ENCODE data around the gene PGM5.

The PGM5 gene

DNA sequence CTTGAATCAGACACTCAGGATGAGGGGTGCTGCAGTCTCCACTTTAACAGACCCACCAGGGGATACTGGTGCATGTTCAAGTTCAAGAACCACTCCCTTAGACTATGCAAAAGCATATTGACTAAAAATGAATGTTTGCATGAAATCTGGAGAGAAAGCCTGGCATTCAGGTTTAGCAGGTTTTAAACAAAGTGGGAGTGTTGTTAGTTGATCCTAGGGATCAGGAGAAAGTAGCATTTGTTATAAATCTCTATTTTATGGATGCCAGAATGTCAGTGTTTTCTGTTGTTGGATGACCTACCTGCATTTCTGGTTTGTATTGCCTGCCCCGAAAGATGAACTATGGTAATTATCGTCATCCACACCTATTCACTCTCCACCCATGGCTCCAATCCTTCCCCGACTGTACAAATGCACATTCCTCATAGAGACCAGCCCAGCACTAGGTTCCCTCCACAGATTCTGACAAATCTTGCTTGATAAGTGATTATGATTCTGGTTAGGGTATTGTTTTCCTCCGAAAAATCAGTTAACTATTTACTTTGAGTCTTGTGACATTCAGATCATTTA, 167.0 kb downstream of the PGM5 start:
- TF ChIP-seq, protein P1, sequence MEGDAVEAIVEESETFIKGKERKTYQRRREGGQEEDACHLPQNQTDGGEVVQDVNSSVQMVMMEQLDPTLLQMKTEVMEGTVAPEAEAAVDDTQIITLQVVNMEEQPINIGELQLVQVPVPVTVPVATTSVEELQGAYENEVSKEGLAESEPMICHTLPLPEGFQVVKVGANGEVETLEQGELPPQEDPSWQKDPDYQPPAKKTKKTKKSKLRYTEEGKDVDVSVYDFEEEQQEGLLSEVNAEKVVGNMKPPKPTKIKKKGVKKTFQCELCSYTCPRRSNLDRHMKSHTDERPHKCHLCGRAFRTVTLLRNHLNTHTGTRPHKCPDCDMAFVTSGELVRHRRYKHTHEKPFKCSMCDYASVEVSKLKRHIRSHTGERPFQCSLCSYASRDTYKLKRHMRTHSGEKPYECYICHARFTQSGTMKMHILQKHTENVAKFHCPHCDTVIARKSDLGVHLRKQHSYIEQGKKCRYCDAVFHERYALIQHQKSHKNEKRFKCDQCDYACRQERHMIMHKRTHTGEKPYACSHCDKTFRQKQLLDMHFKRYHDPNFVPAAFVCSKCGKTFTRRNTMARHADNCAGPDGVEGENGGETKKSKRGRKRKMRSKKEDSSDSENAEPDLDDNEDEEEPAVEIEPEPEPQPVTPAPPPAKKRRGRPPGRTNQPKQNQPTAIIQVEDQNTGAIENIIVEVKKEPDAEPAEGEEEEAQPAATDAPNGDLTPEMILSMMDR (IDR thresholded peaks at IDR 0.05; ENCODE audit: borderline replicate concordance, insufficient read depth, low read depth, low read length): no peak

DNA sequence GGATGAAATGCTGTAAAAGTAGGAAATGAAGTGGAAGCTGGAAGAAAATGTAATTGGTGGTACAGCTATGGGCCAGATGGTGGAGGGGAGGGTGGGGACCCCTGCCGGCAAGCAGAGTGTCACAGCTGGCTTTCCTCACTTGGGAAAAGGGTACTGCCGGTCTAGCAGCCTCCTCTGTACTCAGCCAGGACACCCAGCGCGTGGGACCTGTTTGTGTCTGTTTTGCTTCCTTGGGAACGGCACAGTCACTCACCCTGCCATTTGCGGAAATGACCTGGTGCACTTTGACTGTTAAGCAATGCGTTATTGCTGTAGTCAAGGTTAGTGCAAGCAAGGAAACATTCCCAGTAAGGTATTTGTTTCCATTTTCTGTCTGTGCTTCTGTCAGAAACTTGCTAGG, 174.2 kb downstream of the PGM5 start:
- H3K4me3 ChIP-seq (ENCODE audit: low read depth, low read length): no peak overlapping the region
- TF ChIP-seq, protein P1 (IDR thresholded peaks at IDR 0.05; ENCODE audit: borderline replicate concordance, insufficient read depth, low read depth, low read length): no peak

More for the DNA sequence above, 167.0 kb downstream of the PGM5 start:
- no peak overlapping the region for H3K4me3 ChIP-seq (ENCODE audit: low read depth, low read length)

DNA sequence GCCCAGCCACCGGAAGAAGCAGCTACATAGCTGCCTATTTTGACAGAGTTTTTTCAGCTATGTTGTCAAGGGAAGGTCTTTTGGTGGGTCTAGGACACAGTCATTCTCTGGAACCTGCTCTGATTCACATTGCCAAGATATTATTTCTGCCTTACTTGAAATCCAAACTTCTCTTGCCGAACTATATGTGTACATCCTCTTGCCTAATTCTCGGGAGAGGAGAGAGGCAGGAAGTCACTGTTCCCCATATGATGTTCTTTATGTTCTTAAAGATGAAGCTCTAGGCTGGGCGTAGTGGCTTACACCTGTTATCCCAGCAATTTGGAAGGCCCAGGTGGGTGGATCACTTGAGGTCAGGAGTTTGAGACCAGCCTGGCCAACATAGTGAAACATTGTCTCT, 175.7 kb downstream of the PGM5 start:
- TF ChIP-seq, protein P1 (IDR thresholded peaks at IDR 0.05; ENCODE audit: borderline replicate concordance, insufficient read depth, low read depth, low read length): no peak
- no peak overlapping the region for H3K4me3 ChIP-seq (ENCODE audit: low read depth, low read length)

DNA sequence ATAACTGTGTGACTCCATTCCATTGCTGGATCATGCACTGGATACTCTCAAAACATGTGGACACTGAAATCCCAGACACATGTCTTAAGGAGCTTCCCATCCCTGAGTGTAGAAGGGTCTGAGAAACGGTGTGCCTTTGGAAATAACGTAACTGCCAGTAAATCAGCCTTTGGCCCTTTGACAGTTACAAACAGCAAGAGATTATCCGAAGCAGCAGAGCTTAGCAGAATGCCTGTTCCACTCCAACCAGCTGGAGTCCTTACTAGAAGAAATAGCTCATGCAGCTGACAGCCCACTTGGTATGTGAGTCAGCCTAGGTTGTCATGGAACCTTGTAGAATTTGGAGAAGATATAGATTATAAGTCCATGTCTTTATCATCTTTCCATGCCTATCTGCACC, 177.3 kb downstream of the PGM5 start:
- TF ChIP-seq, protein P1 (IDR thresholded peaks at IDR 0.05; ENCODE audit: borderline replicate concordance, insufficient read depth, low read depth, low read length): no peak

DNA sequence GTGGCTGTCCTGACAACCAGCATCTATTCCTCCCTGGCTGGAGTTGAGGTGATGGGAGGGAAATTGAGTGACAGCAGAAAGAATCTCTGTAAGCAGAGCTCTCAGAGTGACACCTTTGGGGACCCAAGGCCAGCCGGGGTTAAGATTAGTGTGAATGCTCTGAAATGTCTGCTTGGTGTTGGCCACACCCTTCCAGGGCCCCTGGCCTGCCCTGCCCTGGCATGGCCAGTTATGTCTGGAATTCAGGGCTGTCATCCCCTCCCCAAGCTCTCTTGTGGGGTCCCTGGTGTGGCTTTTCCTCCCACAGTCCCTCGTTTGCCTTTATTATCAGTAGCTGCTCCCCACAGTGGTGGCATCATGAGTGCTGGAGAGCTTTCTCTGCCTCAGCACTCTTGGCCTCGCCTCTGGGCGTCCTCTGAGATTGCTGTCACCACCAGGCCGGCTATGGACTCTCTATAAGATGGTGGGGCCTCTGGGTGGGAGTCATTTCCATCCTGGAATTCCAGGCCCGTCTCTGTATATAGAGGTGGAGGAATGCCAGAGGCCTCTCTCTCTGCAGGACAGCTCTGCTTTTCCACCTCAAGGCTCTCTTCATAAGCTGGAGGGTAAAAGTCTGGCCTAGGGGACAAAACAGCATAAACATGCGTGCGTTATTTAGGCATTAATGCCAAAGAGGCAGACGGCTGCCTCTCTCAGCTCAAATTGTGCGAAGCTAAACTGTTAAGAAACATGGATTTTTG, 180.6 kb downstream of the PGM5 start:
- TF ChIP-seq, protein P1 (IDR thresholded peaks at IDR 0.05; ENCODE audit: borderline replicate concordance, insufficient read depth, low read depth, low read length): no peak
- no peak overlapping the region for H3K4me3 ChIP-seq (ENCODE audit: low read depth, low read length)

More for the DNA sequence above, 177.3 kb downstream of the PGM5 start:
- no peak overlapping the region for H3K4me3 ChIP-seq (ENCODE audit: low read depth, low read length)

DNA sequence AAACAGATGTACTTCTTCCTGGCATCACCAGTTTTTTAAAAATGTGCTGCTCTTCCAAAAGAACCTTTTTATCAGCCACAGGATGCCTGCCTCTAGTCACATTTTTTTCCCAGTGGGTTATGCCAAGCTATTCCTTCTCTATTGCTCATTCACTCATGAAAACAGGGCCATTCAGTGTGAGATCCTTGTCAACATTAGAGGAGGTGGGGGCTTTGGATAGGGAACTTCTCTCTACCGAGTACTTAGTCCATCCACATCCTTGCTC, 181.1 kb downstream of the PGM5 start:
- TF ChIP-seq, protein P1 (IDR thresholded peaks at IDR 0.05; ENCODE audit: borderline replicate concordance, insufficient read depth, low read depth, low read length): no peak
- no peak overlapping the region for H3K4me3 ChIP-seq (ENCODE audit: low read depth, low read length)

DNA sequence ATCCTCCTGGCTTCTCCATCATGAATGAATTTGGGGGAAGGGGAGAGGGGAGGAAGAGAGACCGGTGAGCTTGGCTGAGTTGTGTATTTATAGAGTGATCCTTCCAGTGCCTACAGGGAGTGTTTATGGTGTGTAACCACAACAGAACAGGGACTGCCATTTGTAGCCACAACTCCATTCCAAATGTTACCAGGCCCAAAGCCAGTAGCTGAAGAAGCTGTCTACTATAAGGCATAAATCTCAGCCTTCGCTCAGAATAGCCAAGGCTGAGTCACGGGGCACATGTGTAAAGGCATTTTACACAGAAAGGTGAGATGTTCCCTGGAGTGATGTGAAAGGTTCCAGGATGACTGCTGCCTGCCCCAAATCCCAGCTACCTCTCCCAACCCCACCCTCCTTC, 181.8 kb downstream of the PGM5 start:
- no peak overlapping the region for H3K4me3 ChIP-seq (ENCODE audit: low read depth, low read length)
- TF ChIP-seq, protein P1 (IDR thresholded peaks at IDR 0.05; ENCODE audit: borderline replicate concordance, insufficient read depth, low read depth, low read length): no peak

All from GM12875 (cell line).